ENCODE data around the gene TLNRD1. TPM values are rescaled to one million over a fixed set of nuclear protein-coding genes. Genes with fewer than 3 reads are reported as not detected.

The TLNRD1 gene
- total RNA-seq, 1 experiment from 2014 or later, result 19.3 TPM

- Histone ChIP-seq H3K9me3 (ENCODE audit: control insufficient read depth, low read depth, low read length) (no peaks in the 10 kb centered on the region), H3K4me2 (ENCODE audit: insufficient read depth, insufficient read length, low read length) (no peak overlapping the region), H3K27ac (ENCODE audit: insufficient read length, low read depth, low read length) (no peak overlapping the region), H2BK15ac (ENCODE audit: low read depth, low read length) (no peak overlapping the region), H3K4ac (ENCODE audit: low read depth, low read length) (no peak overlapping the region), H3K23me2 (ENCODE audit: insufficient read length, low read depth, low read length, poor library complexity, severe bottlenecking) (no peaks in the 10 kb centered on the region), H2AK5ac (ENCODE audit: insufficient read length, low read length) (no peak overlapping the region), H2BK5ac (ENCODE audit: insufficient read length, low read length) (no peak overlapping the region), H3K18ac (ENCODE audit: insufficient read length, low read depth, low read length) (no peak overlapping the region), H2AFZ (ENCODE audit: low read length) (no peak overlapping the region), H3K9ac (ENCODE audit: extremely low read depth, insufficient read length, low read length) (no peak overlapping the region), H3K79me1 (ENCODE audit: insufficient read depth, low read depth, low read length, poor library complexity, severe bottlenecking) (no peaks in the 10 kb centered on the region), H3K4me1 (ENCODE audit: insufficient read depth, low read length) (no peaks in the 10 kb centered on the region), H4K91ac (ENCODE audit: insufficient read length, low read depth, low read length) (no peak overlapping the region), H4K5ac (ENCODE audit: insufficient read length, low read depth, low read length) (no peak overlapping the region), H2BK20ac (ENCODE audit: low read depth, low read length, poor library complexity, severe bottlenecking) (no peak overlapping the region), H3T11ph (ENCODE audit: low read length) (no peak overlapping the region), H3K14ac (ENCODE audit: insufficient read depth, low read length) (no peak overlapping the region), H2BK12ac (ENCODE audit: insufficient read length, low read depth, low read length) (no peak overlapping the region), H3K23ac (ENCODE audit: insufficient read length, low read depth, low read length) (no peak overlapping the region), H3K79me2 (ENCODE audit: insufficient read depth, low read length) (no peaks in the 10 kb centered on the region), H3K27me3 (ENCODE audit: insufficient read depth, low read length) (no peaks in the 10 kb centered on the region), H4K8ac (replicated peaks; ENCODE audit: insufficient read length, low read depth, low read length) (no peak overlapping the region), H4K20me1 (ENCODE audit: control insufficient read depth, insufficient read depth, insufficient read length) (no peaks in the 10 kb centered on the region), H3K56ac (ENCODE audit: insufficient read length, low read depth, low read length) (no peak overlapping the region), H2BK120ac (ENCODE audit: low read depth, low read length, poor library complexity, severe bottlenecking) (no peak overlapping the region)
- no peak overlapping the region for H3K4me3 Mint-ChIP-seq
- H3K36me3 Mint-ChIP-seq (ENCODE audit: insufficient read depth in 1 of 3, low read depth in 3 of 3), result peaks cover 0 to 13% (median 7%) of the 10 kb centered on the region in 3 experiments; a peak in 5 of 7 replicates
- no peak for TF ChIP-seq CTCF (conservative IDR thresholded peaks at IDR 0.05)
- no CpG with 5 or more reads among the region's 4 CpGs for WGBS (ENCODE audit: extremely low coverage, insufficient read length, low lambda C conversion rate)
- no peak overlapping the region for H3K27ac Mint-ChIP-seq
- DNase-seq, result no peak
- peaks cover 6 to 14% of the 10 kb centered on the region in 2 experiments for H3K9me3 Mint-ChIP-seq
- H3K27me3 Mint-ChIP-seq (ENCODE audit: low read depth), result peaks cover 3% of the 10 kb centered on the region; the same call in 1 of the 2 replicates
- peaks cover 7 to 9% of the 10 kb centered on the region in 2 experiments for H3K4me1 Mint-ChIP-seq
Measured at GRCh38 chr15:81032355-81032754, 31.6 kb downstream of the TLNRD1 start.
